ENCODE results near the gene LRRN1.

GRCh38 chr3:3815206-3815605 lies 16.0 kb downstream of the LRRN1 start:
- TF ChIP-seq CTCF (IDR thresholded peaks at IDR 0.05): no peak
- no peak for TF ChIP-seq POLR2A (IDR thresholded peaks at IDR 0.05)
